ENCODE data around the gene IZUMO1.
"Not testable (repeated sequence)": the region's sequence is repeated elsewhere in the genome, so short reads cannot be mapped to it uniquely, and the experiment has no call there.

Gene IZUMO1

GRCh38 chr19:48738557-48739403 lies 7.9 kb downstream of the IZUMO1 start:
- peak; percentile 78 to 84 for DNase-seq (ENCODE audit: low read depth in 2 of 2)

GRCh38 chr19:48737360-48737998 lies 9.2 kb downstream of the IZUMO1 start:
- no peak for DNase-seq (ENCODE audit: low read depth in 2 of 2)

DNA sequence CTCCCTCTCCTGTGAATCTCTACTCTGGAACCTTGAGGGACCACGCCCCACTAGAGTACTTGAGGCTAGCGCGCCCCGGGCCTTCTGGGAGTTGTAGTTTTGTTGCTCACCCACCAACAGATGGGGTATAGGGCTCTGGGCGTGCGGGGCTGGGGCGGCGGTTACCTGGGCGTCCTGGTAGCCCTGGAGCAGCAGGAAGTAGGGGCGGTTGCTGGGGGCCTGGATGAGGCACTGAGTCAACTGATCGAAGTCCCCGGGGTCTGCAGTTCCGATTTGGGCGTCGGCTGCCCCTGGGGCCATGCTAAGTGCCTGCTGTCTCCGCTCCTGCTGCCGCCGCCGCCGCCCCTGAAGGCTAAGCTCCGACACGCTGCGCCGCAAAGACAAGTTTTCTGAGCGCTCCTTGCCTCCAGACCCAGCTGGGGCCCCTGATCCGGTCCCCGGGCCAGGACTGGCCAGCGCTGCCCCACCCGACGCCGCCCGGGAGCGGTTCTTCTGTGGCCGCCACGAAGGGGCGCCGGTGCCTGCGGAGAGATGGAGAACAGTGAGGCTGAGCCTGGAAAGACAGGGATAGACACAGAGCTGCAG lies 11.6 kb downstream of the IZUMO1 start:
- DNase-seq (ENCODE audit: low read depth in 2 of 2) = no peak

DNA sequence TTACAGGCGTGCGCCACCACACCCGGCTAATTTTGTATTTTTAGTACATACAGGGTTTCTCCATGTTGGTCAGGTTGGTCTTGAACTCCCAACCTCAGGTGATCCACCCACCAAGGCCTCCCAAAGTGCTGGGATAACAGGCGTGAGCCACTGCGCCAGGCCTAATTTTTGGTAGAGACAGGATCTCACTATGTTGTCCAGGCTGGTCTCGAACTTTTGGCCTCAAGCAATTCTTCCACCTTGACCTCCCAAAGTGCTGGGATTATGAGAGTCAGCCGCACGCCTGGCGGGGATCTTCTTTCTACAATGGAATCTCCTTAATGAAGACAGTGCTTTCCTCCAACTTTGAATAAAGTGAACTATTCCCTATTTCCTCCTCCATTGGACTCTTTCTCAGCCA lies 12.1 kb downstream of the IZUMO1 start:
- no peak for DNase-seq (ENCODE audit: low read depth in 2 of 2)

- no peak for DNase-seq (ENCODE audit: low read depth in 2 of 2)
Measured at GRCh38 chr19:48731452-48731851, 15.3 kb downstream of the IZUMO1 start.

GRCh38 chr19:48728911-48729664 lies 17.6 kb downstream of the IZUMO1 start:
- DNase-seq (ENCODE audit: low read depth in 2 of 2) = no peak

GRCh38 chr19:48726556-48726955 lies 20.2 kb downstream of the IZUMO1 start:
- no peak for DNase-seq (ENCODE audit: low read depth in 2 of 2)

GRCh38 chr19:48724796-48725753 lies 21.6 kb downstream of the IZUMO1 start:
- no peak for DNase-seq (ENCODE audit: low read depth in 2 of 2)

DNA sequence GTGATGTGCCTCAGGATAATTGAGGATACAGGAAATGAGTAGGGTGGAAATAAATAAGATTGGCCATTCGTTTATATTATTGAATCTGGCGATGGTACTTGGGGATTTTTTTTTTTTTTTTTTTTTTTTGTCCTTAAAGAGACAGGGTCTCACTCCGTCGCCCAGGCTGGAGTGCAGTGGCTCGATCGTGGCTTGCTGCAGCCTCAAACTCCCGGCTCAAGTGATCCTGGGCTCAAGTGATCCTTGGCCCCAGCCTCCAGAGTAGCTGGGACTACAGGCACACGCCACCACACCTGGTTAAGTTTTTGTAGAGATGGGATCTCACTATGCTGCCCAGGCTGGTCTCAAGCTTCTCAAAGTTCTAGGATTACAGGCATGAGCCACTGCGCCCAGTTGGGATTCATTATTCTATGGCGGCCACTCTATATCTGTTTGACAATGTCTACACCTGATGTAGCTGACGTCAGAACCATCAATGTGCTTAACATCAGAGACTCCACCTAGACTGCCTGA lies 24.5 kb downstream of the IZUMO1 start:
- DNase-seq (ENCODE audit: low read depth in 2 of 2) = no peak

DNA sequence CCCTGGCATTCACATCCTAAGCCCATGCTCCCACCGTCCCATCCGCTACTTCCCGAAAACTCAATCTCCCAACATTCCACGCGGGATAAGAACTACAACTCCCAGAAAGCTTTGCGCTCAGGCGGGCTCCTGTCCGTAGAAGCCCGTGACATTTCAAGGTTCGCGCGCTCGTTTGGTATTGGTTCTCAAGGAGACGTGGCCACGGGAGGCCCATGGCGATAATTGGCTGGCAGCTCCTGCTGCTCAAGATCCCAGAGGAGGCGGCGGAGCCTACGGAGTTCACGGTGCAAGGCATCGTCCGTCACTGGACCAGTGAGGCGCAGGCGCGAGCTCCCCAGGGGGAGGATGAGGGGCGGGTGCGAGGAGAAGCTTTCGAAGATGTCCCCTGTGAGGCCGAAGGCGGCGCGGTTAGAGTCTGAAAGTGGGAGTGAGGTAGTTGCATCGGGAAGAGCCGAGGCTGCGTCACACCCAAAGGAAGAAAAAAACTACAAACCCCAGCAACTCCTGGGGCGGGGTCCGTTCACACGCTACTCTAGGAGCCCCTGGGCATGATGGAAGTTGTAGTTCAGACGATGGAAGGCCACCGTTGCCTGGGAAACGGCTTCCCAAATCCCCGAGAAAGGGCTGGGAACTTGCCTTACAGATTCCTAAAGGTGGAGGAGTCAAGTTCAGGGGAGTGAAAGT lies 26.0 kb downstream of the IZUMO1 start:
- DNase-seq (ENCODE audit: low read depth in 2 of 2) = peak; percentile 74 to 78

GRCh38 chr19:48720251-48720612 lies 26.5 kb downstream of the IZUMO1 start:
- DNase-seq (ENCODE audit: low read depth in 2 of 2) = no peak

GRCh38 chr19:48719263-48720171 lies 27.2 kb downstream of the IZUMO1 start, which contains the start of gene MAMSTR:
Gene MAMSTR (minus strand): TSS chr19:48719725. CDS start chr19:48719031, 694 bp downstream.
- DNase-seq (ENCODE audit: low read depth in 2 of 2) = no peak

DNA sequence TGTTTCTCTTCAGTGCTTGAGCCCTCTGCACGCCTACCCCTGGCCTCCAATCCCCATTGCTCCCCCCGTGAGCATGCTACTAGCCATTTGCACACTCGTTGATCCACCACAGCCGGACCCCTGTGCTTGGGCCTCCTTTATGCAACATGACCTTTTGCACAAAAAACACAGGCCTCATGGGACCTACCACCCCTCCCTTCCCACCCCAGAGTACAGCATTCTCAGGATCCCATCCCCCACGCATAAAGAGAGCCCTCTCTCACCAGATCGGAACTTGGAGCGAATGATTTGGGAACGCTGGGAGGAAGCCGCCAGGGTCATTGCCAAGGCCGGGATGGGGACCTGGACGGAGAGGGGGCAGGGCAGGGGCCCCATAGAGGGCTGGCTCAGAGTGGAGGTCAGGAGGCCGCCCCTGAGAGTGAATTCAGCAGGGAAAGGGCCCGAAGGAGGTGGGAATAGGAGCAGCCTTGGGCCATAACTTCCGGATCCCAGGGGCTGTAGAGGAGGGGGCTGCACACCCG lies 27.9 kb downstream of the IZUMO1 start:
- no peak for DNase-seq (ENCODE audit: low read depth in 2 of 2)

DNA sequence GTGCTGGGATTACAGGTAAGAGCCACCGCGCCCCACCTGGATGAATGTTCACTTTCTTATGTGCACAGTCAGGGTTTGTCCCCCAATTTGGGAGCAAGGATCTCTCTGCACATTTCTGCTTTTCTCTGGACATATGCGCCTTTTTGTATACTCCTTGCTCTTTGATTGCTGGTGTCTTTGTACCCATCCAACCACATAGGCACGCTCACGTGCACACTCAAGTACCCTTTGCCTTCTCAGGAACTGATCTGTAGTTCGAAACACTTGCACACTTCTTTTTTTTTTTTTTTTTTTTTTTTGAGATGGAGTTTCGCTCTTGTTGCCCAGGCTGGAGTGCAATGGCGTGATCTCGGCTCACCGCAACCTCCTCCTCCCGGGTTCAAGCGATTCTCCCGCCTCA lies 28.6 kb downstream of the IZUMO1 start:
- DNase-seq (ENCODE audit: low read depth in 2 of 2) = not testable (repeated sequence)

- no peak for DNase-seq (ENCODE audit: low read depth in 2 of 2)
Measured at GRCh38 chr19:48716562-48717291, 30.0 kb downstream of the IZUMO1 start.

DNA sequence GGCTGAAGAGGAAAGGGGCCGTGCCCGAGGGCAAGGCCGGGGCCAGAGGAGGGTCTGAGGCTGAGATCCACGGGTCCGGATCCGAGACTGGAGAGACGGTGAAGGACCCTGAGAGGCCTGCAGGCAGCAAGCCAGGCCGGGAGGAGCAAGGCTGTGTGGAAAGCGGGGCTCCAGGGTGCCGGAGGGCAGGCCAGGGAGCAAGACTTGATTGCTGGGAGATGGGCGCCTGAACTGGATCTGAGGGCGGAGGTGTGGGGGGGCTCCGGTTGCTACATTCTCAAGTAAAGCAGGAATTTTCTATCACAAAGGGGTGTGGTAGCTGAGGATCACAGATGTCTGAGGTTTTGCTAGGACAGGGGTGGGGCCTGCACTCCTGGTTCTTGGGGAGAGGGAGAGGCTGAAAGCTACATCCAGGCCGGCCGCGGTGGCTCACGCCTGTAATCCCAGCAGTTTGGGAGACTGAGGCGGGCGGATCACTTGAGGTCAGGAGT lies 31.0 kb downstream of the IZUMO1 start:
- DNase-seq (ENCODE audit: low read depth in 2 of 2) = no peak

- DNase-seq (ENCODE audit: low read depth in 2 of 2) = no peak
Measured at GRCh38 chr19:48714759-48715675, 31.7 kb downstream of the IZUMO1 start.

All from stimulated activated CD8-positive, alpha-beta memory T cell treated with anti-CD3 and anti-CD28 coated beads, Interleukin-7, amount 100 ng/mL, for 1 hour (primary cell).